ENCODE measurements around the gene LRRC49. TPM values are rescaled to one million over a fixed set of nuclear protein-coding genes. Genes with fewer than 3 reads are reported as not detected.

The LRRC49 gene
- total RNA-seq, 1 donor from 2014 or later: 4.7 TPM

GRCh38 chr15:71048913-71049675 lies 156.5 kb downstream of the LRRC49 start:
- H3K36me3 ChIP-seq (ENCODE audit: control insufficient read depth, insufficient read depth, low read length): no peaks in the 10 kb centered on the region
- no peak overlapping the region for H3K4me3 ChIP-seq (ENCODE audit: low read depth, low read length)
- peak; percentile 96 for DNase-seq (ENCODE audit: low read depth)
- no peaks in the 10 kb centered on the region for H3K27me3 ChIP-seq (ENCODE audit: control insufficient read depth, insufficient read depth, low read length)
- TF ChIP-seq, protein P1, sequence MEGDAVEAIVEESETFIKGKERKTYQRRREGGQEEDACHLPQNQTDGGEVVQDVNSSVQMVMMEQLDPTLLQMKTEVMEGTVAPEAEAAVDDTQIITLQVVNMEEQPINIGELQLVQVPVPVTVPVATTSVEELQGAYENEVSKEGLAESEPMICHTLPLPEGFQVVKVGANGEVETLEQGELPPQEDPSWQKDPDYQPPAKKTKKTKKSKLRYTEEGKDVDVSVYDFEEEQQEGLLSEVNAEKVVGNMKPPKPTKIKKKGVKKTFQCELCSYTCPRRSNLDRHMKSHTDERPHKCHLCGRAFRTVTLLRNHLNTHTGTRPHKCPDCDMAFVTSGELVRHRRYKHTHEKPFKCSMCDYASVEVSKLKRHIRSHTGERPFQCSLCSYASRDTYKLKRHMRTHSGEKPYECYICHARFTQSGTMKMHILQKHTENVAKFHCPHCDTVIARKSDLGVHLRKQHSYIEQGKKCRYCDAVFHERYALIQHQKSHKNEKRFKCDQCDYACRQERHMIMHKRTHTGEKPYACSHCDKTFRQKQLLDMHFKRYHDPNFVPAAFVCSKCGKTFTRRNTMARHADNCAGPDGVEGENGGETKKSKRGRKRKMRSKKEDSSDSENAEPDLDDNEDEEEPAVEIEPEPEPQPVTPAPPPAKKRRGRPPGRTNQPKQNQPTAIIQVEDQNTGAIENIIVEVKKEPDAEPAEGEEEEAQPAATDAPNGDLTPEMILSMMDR (IDR thresholded peaks at IDR 0.05; ENCODE audit: insufficient read depth, low read length, severe bottlenecking): no peak
- no peak for FAIRE-seq

DNA sequence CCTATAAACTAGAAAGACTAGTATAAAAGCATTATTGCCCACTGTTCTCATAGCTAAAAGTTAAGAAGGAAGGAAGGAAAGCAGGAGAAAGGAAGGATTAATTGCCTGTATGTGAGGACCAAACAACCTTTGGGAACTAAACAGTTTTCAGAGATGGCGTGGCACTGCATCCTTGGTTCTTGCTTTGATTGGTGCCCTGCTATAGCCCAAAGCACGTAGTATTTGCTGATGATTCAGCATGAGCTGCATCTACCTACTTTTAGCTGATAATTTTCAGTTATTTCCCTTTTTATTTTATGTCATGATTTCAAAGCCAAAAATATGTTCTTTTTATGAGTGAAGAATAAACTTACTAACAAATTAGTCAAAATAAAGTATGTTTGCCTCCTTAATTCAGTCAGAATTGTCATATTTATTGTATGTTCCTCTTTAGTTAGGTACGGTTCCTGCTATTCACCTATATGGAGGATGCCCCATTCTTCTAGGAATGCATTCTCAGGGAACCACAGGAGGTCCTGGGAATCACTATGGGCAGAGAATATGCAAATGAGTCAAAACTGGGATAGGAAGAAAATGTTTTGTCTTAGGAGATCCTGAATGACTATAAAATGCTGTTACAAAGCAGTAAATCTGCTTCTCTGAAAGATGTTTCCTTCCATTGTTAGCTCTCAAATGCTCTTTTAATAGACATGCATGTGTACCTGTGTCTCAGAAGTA lies 157.2 kb downstream of the LRRC49 start:
- Histone ChIP-seq H3K36me3 (ENCODE audit: control insufficient read depth, insufficient read depth, low read length) (no peaks in the 10 kb centered on the region), H3K4me3 (ENCODE audit: low read depth, low read length) (no peak overlapping the region), H3K27me3 (ENCODE audit: control insufficient read depth, insufficient read depth, low read length) (no peaks in the 10 kb centered on the region)
- TF ChIP-seq, protein P1 (IDR thresholded peaks at IDR 0.05; ENCODE audit: insufficient read depth, low read length, severe bottlenecking): no peak
- FAIRE-seq (no peak), DNase-seq (ENCODE audit: low read depth) (peak; percentile 56)

DNA sequence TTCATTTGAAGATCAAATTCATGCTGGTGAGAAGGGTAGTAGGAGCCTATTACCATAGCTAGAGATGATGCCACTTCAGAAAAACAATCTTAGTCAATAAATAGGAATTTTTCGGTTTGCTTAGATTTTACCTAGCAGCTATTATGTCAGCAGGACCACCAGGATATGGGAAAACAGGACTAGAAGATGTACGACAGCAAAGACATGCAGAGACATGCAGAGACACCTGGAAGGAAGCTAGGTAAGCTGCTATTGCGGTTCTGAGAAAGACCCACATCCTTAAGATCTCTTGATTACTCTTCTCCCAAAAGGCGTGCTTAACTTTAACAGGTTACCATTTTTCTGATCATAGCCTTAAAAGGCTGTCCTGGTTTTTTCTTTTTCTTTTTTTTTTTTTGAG lies 157.8 kb downstream of the LRRC49 start:
- DNase-seq (ENCODE audit: low read depth) (peak; percentile 83), FAIRE-seq (no peak)
- no peak overlapping the region for H3K4me3 ChIP-seq (ENCODE audit: low read depth, low read length)
- no peaks in the 10 kb centered on the region for H3K27me3 ChIP-seq (ENCODE audit: control insufficient read depth, insufficient read depth, low read length)
- no peaks in the 10 kb centered on the region for H3K36me3 ChIP-seq (ENCODE audit: control insufficient read depth, insufficient read depth, low read length)
- TF ChIP-seq, protein P1 (IDR thresholded peaks at IDR 0.05; ENCODE audit: insufficient read depth, low read length, severe bottlenecking): no peak

- no peak overlapping the region for H3K4me3 ChIP-seq (ENCODE audit: low read depth, low read length)
- FAIRE-seq: no peak
- TF ChIP-seq, protein P1 (IDR thresholded peaks at IDR 0.05; ENCODE audit: insufficient read depth, low read length, severe bottlenecking): no peak
- no peaks in the 10 kb centered on the region for H3K36me3 ChIP-seq (ENCODE audit: control insufficient read depth, insufficient read depth, low read length)
- H3K27me3 ChIP-seq (ENCODE audit: control insufficient read depth, insufficient read depth, low read length): no peaks in the 10 kb centered on the region
- peak; percentile 42 for DNase-seq (ENCODE audit: low read depth)
Observed at GRCh38 chr15:71051539-71051938, 158.9 kb downstream of the LRRC49 start.

DNA sequence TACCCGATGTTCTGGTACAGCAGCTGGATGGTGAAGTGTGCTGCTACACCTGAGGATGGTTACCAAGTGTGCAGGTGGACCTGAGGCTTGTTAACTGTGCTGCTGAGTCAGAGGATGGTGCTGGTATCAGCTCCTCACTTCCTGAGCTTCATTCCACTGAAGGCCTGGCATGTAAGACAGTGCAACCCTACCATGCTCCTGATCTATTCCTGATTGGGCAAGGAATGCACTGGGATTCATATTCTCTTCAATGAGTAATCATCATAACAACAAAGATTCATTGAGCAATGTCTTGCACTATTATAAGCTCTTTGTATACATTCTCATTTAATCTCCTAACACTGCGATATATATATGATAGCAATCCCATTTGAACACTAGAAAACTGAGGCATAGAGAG lies 159.7 kb downstream of the LRRC49 start:
- FAIRE-seq (peak; percentile 97), DNase-seq (ENCODE audit: low read depth) (peak; percentile 98)
- no peaks in the 10 kb centered on the region for H3K27me3 ChIP-seq (ENCODE audit: control insufficient read depth, insufficient read depth, low read length)
- H3K36me3 ChIP-seq (ENCODE audit: control insufficient read depth, insufficient read depth, low read length): no peaks in the 10 kb centered on the region
- TF ChIP-seq, protein P1 (IDR thresholded peaks at IDR 0.05; ENCODE audit: insufficient read depth, low read length, severe bottlenecking): no peak
- H3K4me3 ChIP-seq (ENCODE audit: low read depth, low read length): no peak overlapping the region
